Measurements from ENCODE around the gene TIGD4. TPM values are rescaled to one million over a fixed set of nuclear protein-coding genes. Genes with fewer than 3 reads are reported as not detected.

Gene TIGD4
- total RNA-seq, 1 experiment from 2014 or later = 0.41 TPM

DNA sequence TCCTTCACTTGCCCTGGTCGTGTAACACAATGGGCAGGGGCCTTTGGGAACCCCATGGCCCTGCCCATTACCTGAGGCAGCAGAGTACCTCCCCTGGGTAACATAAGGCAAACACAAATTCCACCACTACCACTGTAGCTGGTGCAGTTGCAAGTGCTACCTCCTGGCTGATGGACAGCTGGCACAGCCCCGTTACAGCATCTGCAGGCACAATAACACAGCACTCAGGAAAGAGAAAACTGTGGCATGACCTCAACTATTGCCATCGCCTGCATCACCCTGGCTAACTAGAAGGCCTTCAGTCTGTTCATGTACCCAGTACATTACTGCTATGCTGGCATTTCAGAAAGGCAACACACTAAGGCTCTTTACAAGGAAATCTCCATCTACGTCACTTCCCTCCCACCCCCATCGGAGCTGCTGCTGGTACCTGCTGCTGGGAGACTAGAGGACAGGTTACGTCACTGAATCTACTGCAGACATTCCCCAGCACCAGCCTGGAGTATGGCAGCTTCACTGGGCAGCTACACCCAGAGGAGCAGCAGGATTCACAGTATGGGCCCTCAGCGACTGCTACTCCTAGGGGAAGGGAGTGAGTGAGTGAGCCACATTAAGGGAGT, 39.6 kb upstream of the TIGD4 start:
- Histone ChIP-seq H3K27ac (ENCODE audit: low read depth, low read length, poor library complexity, severe bottlenecking) (no peak overlapping the region), H3K4me3 (ENCODE audit: low read depth, low read length, poor library complexity, severe bottlenecking) (no peak overlapping the region), H3K4me1 (ENCODE audit: insufficient read depth, low read length, poor library complexity, severe bottlenecking) (no peaks in the 10 kb centered on the region), H3K36me3 (ENCODE audit: insufficient read depth, low read length, poor library complexity, severe bottlenecking) (peaks cover 4% of the 10 kb centered on the region), H3K27me3 (replicated peaks; ENCODE audit: insufficient read depth, low read depth, low read length, poor library complexity) (no peaks in the 10 kb centered on the region), H3K9me3 (ENCODE audit: low read depth, low read length, poor library complexity, severe bottlenecking) (peaks cover 9% of the 10 kb centered on the region)
- intact Hi-C loops (cut with micrococcal nuclease; ENCODE audit: unreplicated experiment) = no loop called here
- ChIA-PET POLR2A (ENCODE audit: low non-redundant PET) (no interaction called here), CTCF (no interaction called here)
- DNase-seq (ENCODE audit: low spot score) = no peak
- BruUV-seq (replicated peaks) = no TSS peak
- no peak for TF ChIP-seq EZH2 (IDR thresholded peaks at IDR 0.05; ENCODE audit: borderline replicate concordance, low read depth, low read length, poor library complexity, severe bottlenecking)
- TF ChIP-seq, protein P1, sequence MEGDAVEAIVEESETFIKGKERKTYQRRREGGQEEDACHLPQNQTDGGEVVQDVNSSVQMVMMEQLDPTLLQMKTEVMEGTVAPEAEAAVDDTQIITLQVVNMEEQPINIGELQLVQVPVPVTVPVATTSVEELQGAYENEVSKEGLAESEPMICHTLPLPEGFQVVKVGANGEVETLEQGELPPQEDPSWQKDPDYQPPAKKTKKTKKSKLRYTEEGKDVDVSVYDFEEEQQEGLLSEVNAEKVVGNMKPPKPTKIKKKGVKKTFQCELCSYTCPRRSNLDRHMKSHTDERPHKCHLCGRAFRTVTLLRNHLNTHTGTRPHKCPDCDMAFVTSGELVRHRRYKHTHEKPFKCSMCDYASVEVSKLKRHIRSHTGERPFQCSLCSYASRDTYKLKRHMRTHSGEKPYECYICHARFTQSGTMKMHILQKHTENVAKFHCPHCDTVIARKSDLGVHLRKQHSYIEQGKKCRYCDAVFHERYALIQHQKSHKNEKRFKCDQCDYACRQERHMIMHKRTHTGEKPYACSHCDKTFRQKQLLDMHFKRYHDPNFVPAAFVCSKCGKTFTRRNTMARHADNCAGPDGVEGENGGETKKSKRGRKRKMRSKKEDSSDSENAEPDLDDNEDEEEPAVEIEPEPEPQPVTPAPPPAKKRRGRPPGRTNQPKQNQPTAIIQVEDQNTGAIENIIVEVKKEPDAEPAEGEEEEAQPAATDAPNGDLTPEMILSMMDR (conservative IDR thresholded peaks at IDR 0.05; ENCODE audit: low read depth, low read length) = no peak

DNA sequence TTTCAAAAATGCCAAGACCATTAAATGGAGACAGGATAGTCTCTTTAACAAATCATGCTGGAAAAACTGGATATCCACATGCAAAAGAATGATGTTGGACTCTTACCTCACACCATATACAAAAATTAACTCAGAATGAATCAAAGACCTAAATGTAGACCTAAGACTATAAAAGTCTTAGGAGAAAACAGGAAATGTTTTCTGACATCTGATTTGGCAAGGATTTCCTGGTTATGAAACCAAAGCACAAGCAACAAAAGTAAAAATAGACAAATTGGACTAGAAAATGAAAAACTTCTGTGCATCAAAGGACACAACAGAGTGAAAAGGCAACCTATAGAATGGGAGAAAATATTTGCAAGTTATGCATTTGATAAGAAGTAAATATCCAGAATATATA, 37.8 kb upstream of the TIGD4 start:
- ChIA-PET POLR2A (ENCODE audit: low non-redundant PET) (no interaction called here), CTCF (no interaction called here)
- TF ChIP-seq, protein P1 (conservative IDR thresholded peaks at IDR 0.05; ENCODE audit: low read depth, low read length) = no peak
- TF ChIP-seq EZH2 (IDR thresholded peaks at IDR 0.05; ENCODE audit: borderline replicate concordance, low read depth, low read length, poor library complexity, severe bottlenecking) = no peak
- Histone ChIP-seq H3K9me3 (ENCODE audit: low read depth, low read length, poor library complexity, severe bottlenecking) (peaks cover 9% of the 10 kb centered on the region), H3K4me3 (ENCODE audit: low read depth, low read length, poor library complexity, severe bottlenecking) (no peak overlapping the region), H3K4me1 (ENCODE audit: insufficient read depth, low read length, poor library complexity, severe bottlenecking) (no peaks in the 10 kb centered on the region), H3K36me3 (ENCODE audit: insufficient read depth, low read length, poor library complexity, severe bottlenecking) (peaks cover 4% of the 10 kb centered on the region), H3K27me3 (replicated peaks; ENCODE audit: insufficient read depth, low read depth, low read length, poor library complexity) (no peaks in the 10 kb centered on the region), H3K27ac (ENCODE audit: low read depth, low read length, poor library complexity, severe bottlenecking) (no peak overlapping the region)
- intact Hi-C loops (cut with micrococcal nuclease; ENCODE audit: unreplicated experiment) = no loop called here
- DNase-seq (ENCODE audit: low spot score) = no peak
- no TSS peak for BruUV-seq (replicated peaks)

DNA sequence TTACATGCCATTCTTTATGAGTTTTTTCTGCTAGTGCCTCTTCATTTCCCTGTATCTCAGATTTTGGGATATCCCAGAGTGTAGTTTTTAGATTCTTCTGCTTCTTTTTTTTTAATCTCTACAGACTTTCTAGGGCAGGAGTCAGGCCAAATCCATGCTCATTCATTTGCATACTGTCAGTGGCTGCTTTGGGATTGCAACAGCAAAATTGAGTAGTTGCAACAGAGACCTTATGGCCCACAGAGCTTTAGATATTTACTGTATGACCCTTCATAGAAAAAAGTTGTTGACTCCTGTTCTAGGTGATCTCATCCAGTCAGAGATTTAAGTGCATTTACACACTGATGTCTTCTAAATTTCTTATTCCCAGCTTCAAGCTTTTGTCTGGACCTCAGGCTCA, 35.5 kb upstream of the TIGD4 start:
- TF ChIP-seq, protein P1 (conservative IDR thresholded peaks at IDR 0.05; ENCODE audit: low read depth, low read length) = no peak
- no peak for TF ChIP-seq EZH2 (IDR thresholded peaks at IDR 0.05; ENCODE audit: borderline replicate concordance, low read depth, low read length, poor library complexity, severe bottlenecking)
- peaks cover 4% of the 10 kb centered on the region for H3K36me3 ChIP-seq (ENCODE audit: insufficient read depth, low read length, poor library complexity, severe bottlenecking)
- H3K4me3 ChIP-seq (ENCODE audit: low read depth, low read length, poor library complexity, severe bottlenecking) = no peak overlapping the region
- no peaks in the 10 kb centered on the region for H3K4me1 ChIP-seq (ENCODE audit: insufficient read depth, low read length, poor library complexity, severe bottlenecking)
- intact Hi-C loops (cut with micrococcal nuclease; ENCODE audit: unreplicated experiment) = no loop called here
- POLR2A ChIA-PET (ENCODE audit: low non-redundant PET) = no interaction called here
- no peak overlapping the region for H3K27ac ChIP-seq (ENCODE audit: low read depth, low read length, poor library complexity, severe bottlenecking)
- no peaks in the 10 kb centered on the region for H3K27me3 ChIP-seq (replicated peaks; ENCODE audit: insufficient read depth, low read depth, low read length, poor library complexity)
- peaks cover 5% of the 10 kb centered on the region for H3K9me3 ChIP-seq (ENCODE audit: low read depth, low read length, poor library complexity, severe bottlenecking)
- no peak for DNase-seq (ENCODE audit: low spot score)
- BruUV-seq (replicated peaks) = no TSS peak
- CTCF ChIA-PET = no interaction called here

Measured in A673 (cell line).